AG04449 (cell line): ENCODE data around the gene FHAD1.

Experiments
- CTCF ChIA-PET: fragments of 350-600 bp; formaldehyde crosslinking; extraction: SDS; loops from one replicate; lab custom pipeline; 2021; ENCODE audit warnings: antibody characterized with exemption; lab: Yijun Ruan, JAX
- POLR2A ChIA-PET: fragments of 400-600, 350-600 bp; formaldehyde crosslinking; extraction: SDS; loops from one replicate; lab custom pipeline; 2020; ENCODE audit warnings: antibody characterized with exemption, inconsistent platforms; lab: Yijun Ruan, JAX
- DNase-seq: peaks from one replicate; pipeline ENCODE4 v3.0.0-alpha.2; 2010; ENCODE audit warnings: low read depth, low spot score
- H3K4me3 ChIP-seq: 2 replicates; pipeline ENCODE4 v1.5.1; 2011; ENCODE audit warnings: low read depth, mild to moderate bottlenecking, control low read depth, low read length
- CTCF ChIP-seq: IDR thresholded peaks from one replicate; pipeline ENCODE4 v1.5.1; 2011; ENCODE audit warnings: mild to moderate bottlenecking, moderate library complexity, low read length, control low read depth, inconsistent platforms; ENCODE audit not compliant: insufficient read depth; ENCODE audit errors: missing control alignments

Gene FHAD1

DNA sequence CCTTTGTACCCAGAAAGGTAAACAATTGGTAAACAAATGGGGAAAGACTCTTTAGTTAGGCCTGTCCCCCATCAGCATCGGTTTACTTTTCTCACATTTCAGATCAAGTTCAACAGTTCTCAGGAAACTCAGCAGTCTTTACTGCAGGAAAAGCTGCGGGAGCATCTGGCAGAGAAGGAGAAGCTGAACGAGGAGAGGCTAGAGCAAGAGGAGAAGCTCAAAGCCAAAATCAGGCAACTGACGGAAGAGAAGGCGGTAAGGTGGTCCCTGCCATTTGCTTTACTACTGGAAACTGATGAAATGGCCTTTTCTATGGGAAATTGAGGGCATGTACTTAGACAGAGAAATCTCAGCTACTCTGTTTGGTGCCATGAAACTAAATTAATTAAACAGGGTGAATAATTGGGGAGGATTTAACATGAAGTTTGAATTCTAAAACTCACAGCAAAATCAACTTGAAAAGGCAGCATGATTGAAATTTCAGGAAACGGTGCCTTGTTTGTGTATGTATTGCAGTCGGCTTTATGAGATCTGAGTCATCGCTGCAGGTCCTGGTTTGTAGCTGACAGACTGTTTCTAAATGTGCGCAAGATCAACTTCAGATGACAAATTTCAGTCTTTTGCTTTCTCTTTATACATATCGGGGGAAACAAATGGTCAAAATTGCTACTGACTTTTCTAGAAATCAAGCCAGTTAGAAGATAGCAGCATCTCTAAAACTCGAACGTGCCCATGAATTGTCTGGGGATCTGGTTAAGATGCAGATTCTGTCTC, 94.8 kb downstream of the FHAD1 start:
- DNase-seq, result no peak
- CTCF ChIA-PET, result interaction anchor here (1.2 to 6.3 kb wide), 5 partner anchors 10 to 89 kb away, joined by 3 to 41 read pairs (median 4); no protein-coding TSS in a partner anchor
- no peak overlapping the region for H3K4me3 ChIP-seq
- no peak for TF ChIP-seq CTCF
- POLR2A ChIA-PET, result interaction anchor here (0.5 kb wide), 1 partner anchor 14 kb away, joined by 3 read pairs; no protein-coding TSS in a partner anchor

DNA sequence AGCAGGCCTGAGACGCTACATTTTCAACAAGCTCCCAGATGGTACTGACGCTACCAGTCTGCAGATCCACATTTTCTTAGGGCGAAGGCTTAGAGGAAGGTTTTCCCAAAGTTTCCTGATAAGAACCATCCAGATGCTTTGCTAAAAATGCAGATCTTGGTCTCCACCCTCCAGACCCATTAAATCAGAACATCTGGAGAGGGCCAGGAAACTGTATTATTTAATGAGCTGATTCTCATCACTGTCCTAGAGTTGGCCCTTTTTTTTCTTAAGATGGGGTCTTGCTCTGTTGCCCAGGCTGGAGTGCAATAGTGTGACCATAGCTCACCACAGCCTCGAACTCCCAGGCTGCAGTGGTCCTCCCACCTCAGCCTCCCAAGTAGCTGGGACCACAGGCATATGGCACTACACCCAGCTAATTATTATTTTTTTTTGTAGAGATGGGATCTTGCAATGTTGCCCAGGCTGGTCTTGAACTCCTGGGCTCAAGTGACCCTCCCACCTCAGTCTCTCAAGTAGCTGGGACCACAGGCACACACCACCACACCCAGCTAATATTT, 95.5 kb downstream of the FHAD1 start:
- CTCF ChIA-PET, result interaction anchor here (1.2 to 6.3 kb wide), 5 partner anchors 9 to 88 kb away, joined by 3 to 41 read pairs (median 4); no protein-coding TSS in a partner anchor
- no peak overlapping the region for H3K4me3 ChIP-seq
- TF ChIP-seq CTCF, result no peak

GRCh38 chr1:15343099-15343498, 96.1 kb downstream of the FHAD1 start:
- ChIA-PET POLR2A (no interaction called here), CTCF (interaction anchor here (1.2 to 6.3 kb wide), 4 partner anchors 9 to 88 kb away, joined by 3 to 41 read pairs (median 6); no protein-coding TSS in a partner anchor)
- DNase-seq, result no peak
- TF ChIP-seq CTCF, result no peak
- no peak overlapping the region for H3K4me3 ChIP-seq

More for the DNA sequence above, 95.5 kb downstream of the FHAD1 start:
- DNase-seq, result no peak
- POLR2A ChIA-PET, result interaction anchor here (0.5 kb wide), 1 partner anchor 14 kb away, joined by 3 read pairs; no protein-coding TSS in a partner anchor

- POLR2A ChIA-PET, result no interaction called here
- no peak overlapping the region for H3K4me3 ChIP-seq
- CTCF ChIA-PET, result interaction anchor here (6.3 kb wide), 1 partner anchor 19 kb away, joined by 41 read pairs; no protein-coding TSS in a partner anchor
- no peak for TF ChIP-seq CTCF
- DNase-seq, result no peak
Measured at GRCh38 chr1:15343729-15344128, 96.7 kb downstream of the FHAD1 start.

GRCh38 chr1:15344380-15344779, 97.4 kb downstream of the FHAD1 start:
- ChIA-PET POLR2A (no interaction called here), CTCF (interaction anchor here (6.3 kb wide), 1 partner anchor 20 kb away, joined by 41 read pairs; no protein-coding TSS in a partner anchor)
- H3K4me3 ChIP-seq, result no peak overlapping the region
- DNase-seq, result no peak
- no peak for TF ChIP-seq CTCF
